Stomach (tissue), 9 donors: ENCODE measurements around the gene CES1. TPM values are rescaled to one million over a fixed set of nuclear protein-coding genes. Genes with fewer than 3 reads are reported as not detected.
"Not testable (repeated sequence)": the region's sequence is repeated elsewhere in the genome, so short reads cannot be mapped to it uniquely, and the experiment has no call there.

Source experiments
- DNase-seq, 2 donors: peaks; one replicate each; pipeline versions ENCODE4 v3.0.0 to v3.0.0-alpha.2; 2013 to 2019
- H3K27ac ChIP-seq, 5 donors: fragments of 200-600 bp in 4 of 5; sonication (generic) in 4 of 5; one replicate each; pipeline ENCODE4 v1.5.1; 2013 to 2019; ENCODE audit warnings: mild to moderate bottlenecking in 1 of 5, moderate library complexity in 1 of 5
- H3K27me3 ChIP-seq, 3 donors: fragments of 200-600 bp; sonication (generic); one replicate each; pipeline ENCODE4 v1.5.1; 2017 to 2019; ENCODE audit warnings: mixed run types in 1 of 3
- H3K36me3 ChIP-seq, 4 donors: fragments of 200-600 bp; sonication (generic); 1 replicate in 3 of 4; 2 replicates in 1 of 4; pipeline ENCODE4 v1.5.1; 2016 to 2019
- H3K4me1 ChIP-seq, 4 donors: fragments of 200-600 bp; sonication (generic); one replicate each; pipeline ENCODE4 v1.5.1; 2016 to 2019
- H3K4me3 ChIP-seq, 4 donors: fragments of 200-600 bp; sonication (generic) in 3 of 4; one replicate each; pipeline ENCODE4 v1.5.1; 2016 to 2019; ENCODE audit warnings: mild to moderate bottlenecking in 1 of 4
- H3K9me3 ChIP-seq, 4 donors: fragments of 200-600 bp; sonication (generic); one replicate each; pipeline ENCODE4 v1.5.1; 2016 to 2019
- CTCF ChIP-seq, 7 experiments: fragments of 450-650 bp in 4 of 7; fragments of 200-600 bp in 3 of 7; sonication (generic) in 3 of 7; IDR thresholded peaks; one replicate each; pipeline ENCODE4 v1.5.1; 2016 to 2019; ENCODE audit warnings: antibody characterized with exemption in 7 of 7, control low read depth in 2 of 7, mild to moderate bottlenecking in 1 of 7
- EP300 ChIP-seq: sonication (generic); formaldehyde crosslinking; IDR thresholded peaks from one replicate; pipeline ENCODE4 v1.6.1; 2017; ENCODE audit warnings: antibody characterized with exemption
- POLR2A ChIP-seq, 4 donors: fragments of 450-650 bp; IDR thresholded peaks; one replicate each; pipeline ENCODE4 v1.6.1; 2016; ENCODE audit warnings: antibody characterized with exemption in 4 of 4, control low read depth in 2 of 4, mild to moderate bottlenecking in 1 of 4, moderate library complexity in 1 of 4
- POLR2AphosphoS5 ChIP-seq, 3 donors: sonication (generic); formaldehyde crosslinking; IDR thresholded peaks; one replicate each; pipeline ENCODE4 v1.6.1; 2016; ENCODE audit warnings: antibody characterized with exemption in 3 of 3
- WGBS, 5 donors: extraction: QIAGEN DNeasy Blood & Tissue Kit in 3 of 5; methylation state at CpG; one replicate each; pipeline versions ENCODE4 v1.1.5 to v1.1.7; 2013 to 2018; 5-methylcytosine and 5-hydroxymethylcytosine counted together
- intact Hi-C: fragments of 100-400 bp; cut with DNase I; formaldehyde crosslinking; loops from one replicate; pipeline ENCODE4 v1.15.1; 2023; ENCODE audit warnings: low total_unique reads
- polyA plus RNA-seq, 3 donors: library from polyadenylated mRNA; stranded (reverse); fragments of 200-250 nt; gene quantifications; one replicate each; pipeline ENCODE4 v1.2.3, GENCODE V29; 2013
- total RNA-seq, 5 donors: library from RNA; depleted of rRNA; stranded (reverse); fragments of >200 nt; gene quantifications; one replicate each; pipeline versions ENCODE4 v1.1.0 to v1.2.3, GENCODE V29; 2014 to 2016
- donor health status: healthy with polysubstance abuse.
- donor health status: Bipolar disorder and iron deficiency.
- donor health status: healthy.

CES1 gene
- total and polyA plus RNA-seq, 8 donors, result 2.6 to 173 (median 12.1) TPM; not detected in 1

GRCh38 chr16:55861288-55861687 is 28.4 kb upstream of the CES1 start:
- Histone ChIP-seq H3K4me1 (no peaks in the 10 kb centered on the region), H3K36me3 (no peaks in the 10 kb centered on the region), H3K9me3 (no peaks in the 10 kb centered on the region), H3K4me3 (no peak overlapping the region), H3K27me3 (peaks cover 0 to 22% (median 0%) of the 10 kb centered on the region in 3 donors), H3K27ac (no peak overlapping the region)
- no peak for TF ChIP-seq EP300
- TF ChIP-seq CTCF (IDR thresholded peaks at IDR 0.05), result no peak
- TF ChIP-seq POLR2A (IDR thresholded peaks at IDR 0.05), result no peak
- no peak for TF ChIP-seq POLR2AphosphoS5 (IDR thresholded peaks at IDR 0.05)
- intact Hi-C loops, result no loop called here
- DNase-seq, result no peak
- WGBS, 5 donors, result 71 to 91% (median 81%) methylated on average over 4 of the region's 4 CpGs

- intact Hi-C loops, H3K9me3 ChIP-seq, H3K27ac ChIP-seq, H3K27me3 ChIP-seq, H3K36me3 ChIP-seq, H3K4me3 ChIP-seq, DNase-seq, H3K4me1 ChIP-seq: not testable (repeated sequence)
- 64 to 90% (median 85%) methylated on average over 1 of the region's 1 CpG for WGBS, 5 donors
These were observed 24.8 kb upstream of the CES1 start for GRCh38 chr16:55857650-55858049.

GRCh38 chr16:55856950-55857349 is 24.1 kb upstream of the CES1 start:
- DNase-seq, result no peak
- no peaks in the 10 kb centered on the region for H3K36me3 ChIP-seq
- WGBS, 5 donors, result 79 to 94% (median 89%) methylated on average over 3 of the region's 3 CpGs
- intact Hi-C loops, result no loop called here
- H3K27ac ChIP-seq, result no peak overlapping the region
- no peaks in the 10 kb centered on the region for H3K27me3 ChIP-seq
- no peak for TF ChIP-seq CTCF (IDR thresholded peaks at IDR 0.05)
- no peak for TF ChIP-seq EP300
- TF ChIP-seq POLR2A (IDR thresholded peaks at IDR 0.05), result no peak
- TF ChIP-seq POLR2AphosphoS5 (IDR thresholded peaks at IDR 0.05), result no peak
- no peaks in the 10 kb centered on the region for H3K4me1 ChIP-seq
- no peak overlapping the region for H3K4me3 ChIP-seq
- H3K9me3 ChIP-seq, result no peaks in the 10 kb centered on the region

GRCh38 chr16:55853114-55853513 is 20.2 kb upstream of the CES1 start:
- H3K27ac ChIP-seq, result no peak overlapping the region
- no peak for DNase-seq
- intact Hi-C loops, result no loop called here
- 68 to 79% (median 74%) methylated on average over 3 of the region's 3 CpGs for WGBS, 5 donors
- H3K4me3 ChIP-seq, result no peak overlapping the region
- no peaks in the 10 kb centered on the region for H3K4me1 ChIP-seq
- TF ChIP-seq POLR2A (IDR thresholded peaks at IDR 0.05) (no peak), POLR2AphosphoS5 (IDR thresholded peaks at IDR 0.05) (no peak), EP300 (no peak), CTCF (IDR thresholded peaks at IDR 0.05) (no peak)
- H3K9me3 ChIP-seq, result no peaks in the 10 kb centered on the region
- H3K27me3 ChIP-seq, result peaks cover 0 to 14% (median 0%) of the 10 kb centered on the region in 3 donors
- no peaks in the 10 kb centered on the region for H3K36me3 ChIP-seq

- TF ChIP-seq POLR2A (IDR thresholded peaks at IDR 0.05) (no peak), EP300 (no peak), POLR2AphosphoS5 (IDR thresholded peaks at IDR 0.05) (no peak), CTCF (IDR thresholded peaks at IDR 0.05) (no peak)
- intact Hi-C loops, result loop anchor here (5.0 kb wide), 1 partner anchor 387 kb away; no protein-coding TSS in a partner anchor
- H3K27me3 ChIP-seq, result peaks cover 0 to 46% (median 0%) of the 10 kb centered on the region in 3 donors
- H3K4me3 ChIP-seq, result no peak overlapping the region
- WGBS, 5 donors, result 70 to 81% (median 76%) methylated on average over 13 of the region's 13 CpGs
- no peaks in the 10 kb centered on the region for H3K9me3 ChIP-seq
- no peak overlapping the region for H3K27ac ChIP-seq
- H3K4me1 ChIP-seq, result no peaks in the 10 kb centered on the region
- no peaks in the 10 kb centered on the region for H3K36me3 ChIP-seq
- DNase-seq, result no peak
These were observed 16.6 kb upstream of the CES1 start for GRCh38 chr16:55849536-55849935.
